SHP77 (cell line): ENCODE results near the gene CCT6B.

Source experiments
- DNase-seq, 2 experiments: peaks; one replicate each; lab custom pipeline; 2025; lab: John Stamatoyannopoulos, UW

CCT6B gene

DNA sequence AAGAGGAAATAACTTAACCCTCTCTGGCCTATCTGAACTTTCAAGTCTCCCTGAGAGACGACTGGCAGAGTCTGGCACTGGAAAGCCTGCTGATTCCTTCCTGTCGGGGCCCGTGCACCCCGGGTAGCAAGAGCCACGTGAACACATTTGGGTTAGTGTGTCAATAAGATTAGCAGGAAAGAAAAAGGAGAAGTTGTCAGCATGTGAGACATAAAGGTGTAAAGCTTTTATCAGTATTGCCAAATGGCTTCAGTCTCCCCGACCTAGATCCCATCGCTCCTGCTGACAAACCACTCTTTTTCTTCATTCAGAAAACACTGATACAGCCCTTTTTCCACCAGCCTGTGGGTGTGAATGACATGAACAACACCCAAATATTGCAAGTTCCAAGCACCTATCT lies 74.4 kb downstream of the CCT6B start:
- DNase-seq, result no peak

DNA sequence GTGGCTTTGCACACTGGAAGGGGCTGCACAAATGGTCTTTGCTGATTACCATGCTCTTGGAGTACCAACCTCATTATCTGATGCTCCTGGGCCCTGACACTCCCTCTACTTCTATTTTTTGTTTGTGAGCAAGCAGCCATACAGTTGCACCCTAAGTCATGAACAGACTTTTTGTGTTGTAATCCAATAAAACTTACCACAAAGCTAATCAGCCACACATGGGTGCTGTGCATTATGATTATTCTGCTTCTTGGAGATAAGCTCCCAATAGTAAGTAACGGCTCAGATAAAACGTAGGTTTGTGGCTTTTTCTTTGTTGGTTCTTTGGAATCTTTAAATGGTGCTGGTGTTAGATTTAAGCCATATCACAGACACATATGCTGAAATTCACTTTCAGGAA lies 76.2 kb downstream of the CCT6B start:
- no peak for DNase-seq

- no peak for DNase-seq
Observed at GRCh38 chr17:34884597-34884996, 76.7 kb downstream of the CCT6B start.

GRCh38 chr17:34883106-34884000 lies 77.9 kb downstream of the CCT6B start:
- DNase-seq, result no peak

GRCh38 chr17:34879146-34879545 lies 82.1 kb downstream of the CCT6B start:
- no peak for DNase-seq
